HepG2 (cell line): Measurements from ENCODE around the gene PCBP2. TPM values are rescaled to one million over a fixed set of nuclear protein-coding genes. Genes with fewer than 3 reads are reported as not detected.
A peak's percentile ranks its signal among the peaks of the same experiment; 100 is the strongest.

ENCODE experiments used
- CEBPB ChIP-seq: IDR thresholded peaks from 2 replicates; pipeline ENCODE4 v1.6.1; 2011; ENCODE audit warnings: low read depth, low read length, improper control_type of control experiment, borderline replicate concordance
- CHD4 ChIP-seq: fragments of 200-600 bp; sonication (generic); IDR thresholded peaks from 2 replicates; pipeline ENCODE4 v1.7.0; 2017; ENCODE audit warnings: mild to moderate bottlenecking, low read length, borderline replicate concordance
- EEA1 ChIP-seq: sonication (generic); formaldehyde crosslinking; IDR thresholded peaks from 2 replicates; pipeline ENCODE4 v1.5.1; 2020; ENCODE audit warnings: mild to moderate bottlenecking, missing genetic modification reagents, borderline replicate concordance
- FOXA3 ChIP-seq: IDR thresholded peaks from 2 replicates; pipeline ENCODE4 v1.6.1; 2016; ENCODE audit warnings: missing genetic modification reagents, missing compliant biosample characterization
- FOXC1 ChIP-seq: sonication (generic); formaldehyde crosslinking; IDR thresholded peaks from 2 replicates; pipeline ENCODE4 v1.8.0; 2022; ENCODE audit warnings: mild to moderate bottlenecking, missing genetic modification reagents, borderline replicate concordance
- POLR2A ChIP-seq, 2 experiments: IDR thresholded peaks; 2 replicates each; pipeline ENCODE4 v1.6.1; 2011; ENCODE audit warnings: low read depth in 2 of 2, low read length in 2 of 2, mild to moderate bottlenecking in 1 of 2, moderate library complexity in 1 of 2; ENCODE audit not compliant: insufficient read depth in 1 of 2
- POLR2AphosphoS5 ChIP-seq: IDR thresholded peaks from 2 replicates; pipeline ENCODE4 v1.6.1; 2012; ENCODE audit warnings: low read depth, low read length
- POLR2G ChIP-seq: fragments of 200-400 bp; formaldehyde crosslinking; IDR thresholded peaks from 2 replicates; pipeline ENCODE4 v1.6.1; 2018; ENCODE audit warnings: mild to moderate bottlenecking, low read depth, low read length, moderate library complexity
- SPEN ChIP-seq: sonication (generic); formaldehyde crosslinking; IDR thresholded peaks from 2 replicates; pipeline ENCODE4 v1.5.1; 2020; ENCODE audit warnings: low read depth, mild to moderate bottlenecking, missing genetic modification reagents
- SRY ChIP-seq: sonication (generic); formaldehyde crosslinking; IDR thresholded peaks from 2 replicates; pipeline ENCODE4 v1.8.0; 2022; ENCODE audit warnings: mild to moderate bottlenecking, missing genetic modification reagents
- SSRP1 ChIP-seq: IDR thresholded peaks from 2 replicates; pipeline ENCODE4 v1.6.1; 2016; ENCODE audit warnings: control low read depth
- ZFY ChIP-seq: sonication (generic); formaldehyde crosslinking; IDR thresholded peaks from 2 replicates; pipeline ENCODE4 v1.4.0; 2020; ENCODE audit warnings: missing genetic modification reagents
- ZNF136 ChIP-seq: sonication (generic); formaldehyde crosslinking; IDR thresholded peaks from 2 replicates; pipeline ENCODE4 v1.8.1; 2022; ENCODE audit warnings: low read depth, mild to moderate bottlenecking, moderate library complexity, missing genetic modification reagents
- ZNF24 ChIP-seq: fragments of 450-650 bp; IDR thresholded peaks from 2 replicates; pipeline ENCODE4 v1.6.1; 2017; ENCODE audit warnings: antibody characterized with exemption, mild to moderate bottlenecking
- ZNF30 ChIP-seq: sonication (generic); formaldehyde crosslinking; IDR thresholded peaks from 2 replicates; pipeline ENCODE4 v1.5.0; 2020; ENCODE audit warnings: mild to moderate bottlenecking, missing genetic modification reagents
- ZNF331 ChIP-seq: sonication (generic); formaldehyde crosslinking; IDR thresholded peaks from 2 replicates; pipeline ENCODE4 v1.4.0; 2020; ENCODE audit warnings: missing genetic modification reagents
- ZNF530 ChIP-seq: sonication (generic); formaldehyde crosslinking; IDR thresholded peaks from 2 replicates; pipeline ENCODE4 v1.5.0; 2020; ENCODE audit warnings: low read depth, mild to moderate bottlenecking, missing genetic modification reagents
- ZNF672 ChIP-seq: sonication (generic); formaldehyde crosslinking; IDR thresholded peaks from 2 replicates; pipeline ENCODE4 v1.8.1; 2022; ENCODE audit warnings: missing genetic modification reagents
- ZNF775 ChIP-seq: sonication (generic); formaldehyde crosslinking; IDR thresholded peaks from 2 replicates; pipeline ENCODE4 v1.4.0; 2020; ENCODE audit warnings: missing genetic modification reagents, mild to moderate bottlenecking, moderate library complexity, borderline replicate concordance
- ZZZ3 ChIP-seq: sonication (generic); formaldehyde crosslinking; IDR thresholded peaks from 2 replicates; pipeline ENCODE4 v1.4.0; 2020; ENCODE audit warnings: missing genetic modification reagents, mild to moderate bottlenecking, borderline replicate concordance
- polyA plus RNA-seq, 8 experiments: library from polyadenylated mRNA; depleted of rRNA in 3 of 8; stranded (reverse) in 7 of 8; unstranded in 1 of 8; fragments of >200 nt; fragmentation: Illumina TruSeq in 4 of 8; extraction: Trizol in 4 of 8; gene quantifications; 2 replicates each; pipeline versions ENCODE4 v1.2.1 to v1.2.3, GENCODE V29; 2011 to 2016; ENCODE audit warnings: low read depth in 4 of 8, missing spikeins in 1 of 8, mixed read lengths in 1 of 8; ENCODE audit not compliant: insufficient read depth in 1 of 8
- total RNA-seq, 5 experiments: library from RNA; depleted of rRNA; stranded (reverse); fragments of >200 nt; fragmentation: Illumina TruSeq; extraction: Trizol; gene quantifications; 2 replicates each; pipeline ENCODE4 v1.2.3, GENCODE V29; 2016; ENCODE audit warnings: low read depth in 1 of 5
- TF ChIP-seq, protein P1 (sequence below), 2 experiments: sonication (generic) in 1 of 2; formaldehyde crosslinking in 1 of 2; IDR thresholded peaks; 2 replicates each; pipeline versions ENCODE4 v1.4.0 to v1.6.1; 2016 to 2020; ENCODE audit warnings: borderline replicate concordance in 1 of 2, low read depth in 1 of 2, mild to moderate bottlenecking in 1 of 2, missing genetic modification reagents in 1 of 2
- TF ChIP-seq, protein P2 (sequence below): sonication (generic); formaldehyde crosslinking; conservative IDR thresholded peaks from 2 replicates; pipeline ENCODE4 v1.5.0; 2020; ENCODE audit warnings: missing genetic modification reagents
- TF ChIP-seq, protein P3 (sequence below): sonication (generic); formaldehyde crosslinking; IDR thresholded peaks from 2 replicates; pipeline ENCODE4 v1.4.0; 2020; ENCODE audit warnings: missing genetic modification reagents

PCBP2 gene
- total and polyA plus RNA-seq, 2 of the 13 experiments (the other 11 are each of a cell fraction or from before 2014, with no cell fraction given) = 154 to 345 TPM

DNA sequence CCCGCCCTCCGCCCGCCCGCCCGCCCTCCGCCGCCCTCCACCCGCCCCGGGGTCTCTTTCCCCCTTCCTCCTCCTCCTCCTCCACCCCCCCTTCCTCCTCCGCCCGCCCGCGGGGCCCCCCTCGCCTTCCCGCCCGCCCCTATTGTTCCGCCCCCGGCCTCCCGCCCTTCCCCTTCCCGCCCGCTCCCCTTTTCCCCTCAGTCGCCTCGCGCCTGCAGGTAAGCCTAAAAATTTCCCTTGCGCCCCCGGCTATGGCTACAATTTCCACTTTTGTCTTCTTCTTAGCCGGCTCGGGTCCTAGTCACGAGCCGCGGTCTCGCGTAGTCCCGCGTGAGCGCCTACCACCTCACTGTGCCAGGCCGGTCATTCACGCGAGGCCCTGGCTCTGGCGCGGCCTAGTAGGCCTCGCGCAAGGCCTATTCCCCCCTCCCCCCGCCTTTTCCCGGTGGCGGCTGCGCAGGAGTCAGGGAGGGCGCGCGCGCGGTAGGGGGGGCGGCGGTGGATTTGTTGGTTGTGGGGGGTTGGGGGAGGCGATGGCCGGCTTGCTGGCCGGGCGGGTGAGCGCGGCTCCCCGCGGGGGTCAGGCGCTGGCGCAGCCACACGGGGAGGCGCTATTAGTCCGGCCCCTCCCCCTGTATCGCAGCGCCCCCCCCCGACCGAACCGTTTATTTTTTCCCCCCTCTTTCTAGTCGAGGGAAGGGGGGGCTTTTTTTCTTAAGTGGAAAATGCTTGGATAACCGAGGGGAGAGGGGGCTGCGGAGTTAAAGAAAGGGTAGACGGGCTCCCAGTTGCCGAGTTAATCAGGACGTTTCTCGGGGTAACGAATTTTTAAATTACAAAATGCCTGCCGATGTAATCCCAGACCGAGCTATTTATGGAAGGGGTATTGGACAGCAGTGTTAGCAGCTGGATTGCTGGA lies 516 bp downstream of the PCBP2 start (continued):
- TF ChIP-seq ZNF530 (CRISPR knock-in tag) = no peak
- TF ChIP-seq ZNF331 = peak; percentile 25; the same call in 1 of the 2 replicates
- TF ChIP-seq, protein P1, sequence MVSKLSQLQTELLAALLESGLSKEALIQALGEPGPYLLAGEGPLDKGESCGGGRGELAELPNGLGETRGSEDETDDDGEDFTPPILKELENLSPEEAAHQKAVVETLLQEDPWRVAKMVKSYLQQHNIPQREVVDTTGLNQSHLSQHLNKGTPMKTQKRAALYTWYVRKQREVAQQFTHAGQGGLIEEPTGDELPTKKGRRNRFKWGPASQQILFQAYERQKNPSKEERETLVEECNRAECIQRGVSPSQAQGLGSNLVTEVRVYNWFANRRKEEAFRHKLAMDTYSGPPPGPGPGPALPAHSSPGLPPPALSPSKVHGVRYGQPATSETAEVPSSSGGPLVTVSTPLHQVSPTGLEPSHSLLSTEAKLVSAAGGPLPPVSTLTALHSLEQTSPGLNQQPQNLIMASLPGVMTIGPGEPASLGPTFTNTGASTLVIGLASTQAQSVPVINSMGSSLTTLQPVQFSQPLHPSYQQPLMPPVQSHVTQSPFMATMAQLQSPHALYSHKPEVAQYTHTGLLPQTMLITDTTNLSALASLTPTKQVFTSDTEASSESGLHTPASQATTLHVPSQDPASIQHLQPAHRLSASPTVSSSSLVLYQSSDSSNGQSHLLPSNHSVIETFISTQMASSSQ (IDR thresholded peaks at IDR 0.05; ENCODE audit: low read depth) = no peak
- TF ChIP-seq, protein P1 (CRISPR knock-in tag; IDR thresholded peaks at IDR 0.05; ENCODE audit: borderline replicate concordance) = 0 out of 2 replicates have a peak, but pooled peaks have one; percentile 6
- TF ChIP-seq ZNF672 (CRISPR knock-in tag) = no peak
- peak in 1 of 2 experiments; percentile 70; a peak in 3 of 4 replicates for TF ChIP-seq POLR2A (IDR thresholded peaks at IDR 0.05; ENCODE audit: insufficient read depth in 1 of 2, low read depth in 2 of 2, low read length in 2 of 2)
- peak; percentile 82; the same call in 1 of the 2 replicates for TF ChIP-seq ZZZ3 (CRISPR knock-in tag)
- TF ChIP-seq SPEN (CRISPR knock-in tag) = peak; percentile 96; the same call in 1 of the 2 replicates
- peak; percentile 94 for TF ChIP-seq SRY (CRISPR knock-in tag)
- no peak for TF ChIP-seq ZNF136 (CRISPR knock-in tag)
- TF ChIP-seq FOXA3 = peak; percentile 29; the same call in 1 of the 2 replicates
- TF ChIP-seq CEBPB = no peak
- TF ChIP-seq, protein P2, sequence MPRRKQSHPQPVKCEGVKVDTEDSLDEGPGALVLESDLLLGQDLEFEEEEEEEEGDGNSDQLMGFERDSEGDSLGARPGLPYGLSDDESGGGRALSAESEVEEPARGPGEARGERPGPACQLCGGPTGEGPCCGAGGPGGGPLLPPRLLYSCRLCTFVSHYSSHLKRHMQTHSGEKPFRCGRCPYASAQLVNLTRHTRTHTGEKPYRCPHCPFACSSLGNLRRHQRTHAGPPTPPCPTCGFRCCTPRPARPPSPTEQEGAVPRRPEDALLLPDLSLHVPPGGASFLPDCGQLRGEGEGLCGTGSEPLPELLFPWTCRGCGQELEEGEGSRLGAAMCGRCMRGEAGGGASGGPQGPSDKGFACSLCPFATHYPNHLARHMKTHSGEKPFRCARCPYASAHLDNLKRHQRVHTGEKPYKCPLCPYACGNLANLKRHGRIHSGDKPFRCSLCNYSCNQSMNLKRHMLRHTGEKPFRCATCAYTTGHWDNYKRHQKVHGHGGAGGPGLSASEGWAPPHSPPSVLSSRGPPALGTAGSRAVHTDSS (CRISPR knock-in tag) = no peak
- TF ChIP-seq EEA1 (CRISPR knock-in tag) = no peak
- TF ChIP-seq ZNF775 (CRISPR knock-in tag) = no peak
- TF ChIP-seq ZFY (CRISPR knock-in tag) = peak; percentile 100
- no peak for TF ChIP-seq CHD4
- no peak for TF ChIP-seq SSRP1 (CRISPR knock-in tag)
- no peak for TF ChIP-seq ZNF30 (CRISPR knock-in tag)
- no peak for TF ChIP-seq ZNF24
- TF ChIP-seq FOXC1 (CRISPR knock-in tag) = no peak
- TF ChIP-seq, protein P3, sequence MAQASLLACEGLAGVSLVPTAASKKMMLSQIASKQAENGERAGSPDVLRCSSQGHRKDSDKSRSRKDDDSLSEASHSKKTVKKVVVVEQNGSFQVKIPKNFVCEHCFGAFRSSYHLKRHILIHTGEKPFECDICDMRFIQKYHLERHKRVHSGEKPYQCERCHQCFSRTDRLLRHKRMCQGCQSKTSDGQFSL (CRISPR knock-in tag) = peak; percentile 80
- TF ChIP-seq POLR2G = peak; percentile 53
- 0 out of 2 replicates have a peak, but pooled peaks have one; percentile 16 for TF ChIP-seq POLR2AphosphoS5
